Measurements from ENCODE around the gene PARVA. TPM values are rescaled to one million over a fixed set of nuclear protein-coding genes. Genes with fewer than 3 reads are reported as not detected.

PARVA gene
- total RNA-seq, 2 experiments from 2014 or later: not detected

- no peaks in the 10 kb centered on the region for H3K9me2 ChIP-seq (ENCODE audit: insufficient read depth, low read length)
- no peaks in the 10 kb centered on the region for H3K79me2 ChIP-seq (ENCODE audit: insufficient read depth, low read depth, low read length)
- no TSS peak for BruUV-seq (replicated peaks)
- no peak for DNase-seq (ENCODE audit: low spot score)
- H3K4me3 ChIP-seq (ENCODE audit: low read depth, low read length, poor library complexity, severe bottlenecking): no peak overlapping the region
- no peak overlapping the region for H3K4me2 ChIP-seq (ENCODE audit: low read length)
- intact Hi-C loops (cut with micrococcal nuclease; ENCODE audit: unreplicated experiment): no loop called here
- H3K36me3 ChIP-seq (ENCODE audit: insufficient read depth, low read length): no peaks in the 10 kb centered on the region
- no peak overlapping the region for H3K27ac ChIP-seq (ENCODE audit: low read depth, low read length, poor library complexity, severe bottlenecking)
- H4K20me1 ChIP-seq (ENCODE audit: insufficient read depth, low read length): no peaks in the 10 kb centered on the region
- ChIA-PET POLR2A (no interaction called here), CTCF (ENCODE audit: unreplicated experiment) (no interaction called here)
- no peaks in the 10 kb centered on the region for H3K9me3 ChIP-seq (ENCODE audit: low read length)
- H2AFZ ChIP-seq (ENCODE audit: low read length): no peak overlapping the region
- H3K4me1 ChIP-seq (ENCODE audit: insufficient read depth, low read length, poor library complexity, severe bottlenecking): no peaks in the 10 kb centered on the region
- no peak for TF ChIP-seq EZH2phosphoT487 (IDR thresholded peaks at IDR 0.05; ENCODE audit: borderline replicate concordance, low read depth, low read length)
- TF ChIP-seq CTCF (conservative IDR thresholded peaks at IDR 0.05; ENCODE audit: low read length): no peak
These were observed 139.9 kb downstream of the PARVA start for GRCh38 chr11:12517306-12517705.

- Histone ChIP-seq H3K36me3 (ENCODE audit: insufficient read depth, low read length) (no peaks in the 10 kb centered on the region), H3K27ac (ENCODE audit: low read depth, low read length, poor library complexity, severe bottlenecking) (no peak overlapping the region), H2AFZ (ENCODE audit: low read length) (no peak overlapping the region), H3K4me1 (ENCODE audit: insufficient read depth, low read length, poor library complexity, severe bottlenecking) (no peaks in the 10 kb centered on the region), H3K79me2 (ENCODE audit: insufficient read depth, low read depth, low read length) (no peaks in the 10 kb centered on the region), H3K9me2 (ENCODE audit: insufficient read depth, low read length) (no peaks in the 10 kb centered on the region), H3K9me3 (ENCODE audit: low read length) (no peaks in the 10 kb centered on the region), H4K20me1 (ENCODE audit: insufficient read depth, low read length) (no peaks in the 10 kb centered on the region), H3K4me3 (ENCODE audit: low read depth, low read length, poor library complexity, severe bottlenecking) (no peak overlapping the region), H3K4me2 (ENCODE audit: low read length) (no peak overlapping the region)
- no peak for DNase-seq (ENCODE audit: low spot score)
- no peak for TF ChIP-seq EZH2phosphoT487 (IDR thresholded peaks at IDR 0.05; ENCODE audit: borderline replicate concordance, low read depth, low read length)
- TF ChIP-seq CTCF (conservative IDR thresholded peaks at IDR 0.05; ENCODE audit: low read length): no peak
- ChIA-PET POLR2A (no interaction called here), CTCF (ENCODE audit: unreplicated experiment) (no interaction called here)
- BruUV-seq (replicated peaks): no TSS peak
- intact Hi-C loops (cut with micrococcal nuclease; ENCODE audit: unreplicated experiment): no loop called here
These were observed 140.4 kb downstream of the PARVA start for GRCh38 chr11:12517741-12518140.

GRCh38 chr11:12518606-12519385 is 141.4 kb downstream of the PARVA start:
- Histone ChIP-seq H3K4me3 (ENCODE audit: low read depth, low read length, poor library complexity, severe bottlenecking) (no peak overlapping the region), H3K4me1 (ENCODE audit: insufficient read depth, low read length, poor library complexity, severe bottlenecking) (no peaks in the 10 kb centered on the region), H3K79me2 (ENCODE audit: insufficient read depth, low read depth, low read length) (no peaks in the 10 kb centered on the region), H3K4me2 (ENCODE audit: low read length) (no peak overlapping the region), H3K9me3 (ENCODE audit: low read length) (no peaks in the 10 kb centered on the region), H3K27ac (ENCODE audit: low read depth, low read length, poor library complexity, severe bottlenecking) (no peak overlapping the region), H4K20me1 (ENCODE audit: insufficient read depth, low read length) (no peaks in the 10 kb centered on the region), H3K9me2 (ENCODE audit: insufficient read depth, low read length) (no peaks in the 10 kb centered on the region), H2AFZ (ENCODE audit: low read length) (no peak overlapping the region), H3K36me3 (ENCODE audit: insufficient read depth, low read length) (no peaks in the 10 kb centered on the region)
- intact Hi-C loops (cut with micrococcal nuclease; ENCODE audit: unreplicated experiment): no loop called here
- POLR2A ChIA-PET: no interaction called here
- CTCF ChIA-PET (ENCODE audit: unreplicated experiment): interaction anchor here (0.6 kb wide), 1 partner anchor 411 kb away, joined by 4 read pairs; no protein-coding TSS in a partner anchor
- no TSS peak for BruUV-seq (replicated peaks)
- no peak for DNase-seq (ENCODE audit: low spot score)
- TF ChIP-seq CTCF (conservative IDR thresholded peaks at IDR 0.05; ENCODE audit: low read length): no peak
- no peak for TF ChIP-seq EZH2phosphoT487 (IDR thresholded peaks at IDR 0.05; ENCODE audit: borderline replicate concordance, low read depth, low read length)
